Right cardiac atrium (tissue), 5 donors: Measurements from ENCODE around the gene SP100. TPM values are rescaled to one million over a fixed set of nuclear protein-coding genes. Genes with fewer than 3 reads are reported as not detected.
"Not testable (repeated sequence)": the region's sequence is repeated elsewhere in the genome, so short reads cannot be mapped to it uniquely, and the experiment has no call there.

Experiments
- ATAC-seq, 2 donors: fragments of 200-7000 bp; cut with Tn5 transposase; one replicate each; pipeline versions ENCODE4 v1.8.0 to v1.9.1; 2020; ENCODE audit warnings: moderate library complexity in 2 of 2, mild to moderate bottlenecking in 1 of 2
- DNase-seq, 3 donors: peaks; one replicate each; pipeline ENCODE4 v3.0.0-alpha.2; 2020
- H3K27ac ChIP-seq: one replicate; pipeline ENCODE4 v1.5.1; 2013; ENCODE audit warnings: mild to moderate bottlenecking, low read length, control low read depth, moderate library complexity
- H3K27me3 ChIP-seq: one replicate; pipeline ENCODE4 v1.6.1; 2013; ENCODE audit not compliant: control insufficient read depth, insufficient read depth
- H3K4me1 ChIP-seq: one replicate; pipeline ENCODE4 v1.6.1; 2013; ENCODE audit warnings: low read length; ENCODE audit not compliant: control insufficient read depth, insufficient read depth
- H3K4me3 ChIP-seq: one replicate; pipeline ENCODE4 v1.5.1; 2013; ENCODE audit warnings: low read length, control low read depth
- H3K9me3 ChIP-seq: one replicate; pipeline ENCODE4 v1.6.1; 2013; ENCODE audit warnings: low read length; ENCODE audit not compliant: control insufficient read depth
- WGBS: extraction: QIAGEN DNeasy Blood & Tissue Kit; methylation state at CpG from one replicate; pipeline ENCODE4 v1.1.7; 2013; 5-methylcytosine and 5-hydroxymethylcytosine counted together
- intact Hi-C, 4 donors: fragments of 100-400 bp; cut with DNase I; formaldehyde crosslinking; loops; one replicate each; pipeline versions ENCODE4 v1.11.0 to v1.14.0; 2022 to 2023
- polyA plus RNA-seq: library from polyadenylated mRNA; stranded (reverse); fragments of 200-250 nt; gene quantifications from one replicate; pipeline ENCODE4 v1.2.3, GENCODE V29; 2013
- total RNA-seq, 4 donors: library from RNA; stranded (reverse); fragmentation: NEBNext Ultra II Directional; extraction: Animal tissue kit (Norgen Biotek cat#: 25700); gene quantifications; one replicate each; pipeline ENCODE4 v1.2.1, GENCODE V29; 2021
- donor health status: healthy with polysubstance abuse.
- donor health status: DM: no; HTN: yes; CAD: no.
- donor health status: DM: no; HTN: no; CAD: no.
- donor health status: DM: no; HTN: yes; CAD: no; lungs with severe emphysema.
- donor health status: DM: yes; HTN: yes; CAD: no.

SP100 gene
- total and polyA plus RNA-seq, 5 donors, result 64.5 to 88.3 (median 72.1) TPM

DNA sequence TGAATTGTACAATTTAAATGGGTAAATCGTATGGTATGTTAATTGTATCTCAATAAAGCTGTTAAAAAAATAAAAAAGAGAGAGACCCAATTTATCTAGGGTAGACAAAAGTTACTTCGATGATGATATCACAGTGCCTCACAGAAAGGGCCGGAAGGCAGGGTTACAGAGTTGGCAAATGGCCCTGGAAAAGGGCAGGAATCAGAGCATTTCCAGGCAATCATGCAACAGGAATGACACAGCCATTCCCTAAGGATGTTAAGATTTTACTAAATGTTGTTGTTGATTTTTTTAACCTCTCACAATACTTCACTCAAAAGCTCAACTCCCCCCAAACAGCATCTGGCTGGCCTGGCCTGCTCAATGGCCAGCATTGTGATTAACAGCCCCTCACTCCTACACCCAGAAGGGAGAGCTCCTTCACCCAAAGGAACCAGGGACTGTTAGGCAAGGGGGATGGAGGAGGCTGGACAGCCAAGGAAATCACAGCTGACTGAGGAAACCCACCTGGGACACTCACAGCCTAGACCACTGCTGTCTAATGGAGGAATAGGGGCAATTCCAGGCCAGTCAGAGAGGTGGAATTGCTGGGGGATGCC lies 7.7 kb upstream of the SP100 start:
- H3K9me3 ChIP-seq, result no peaks in the 10 kb centered on the region
- H3K27ac ChIP-seq, result peak overlapping the region; percentile 84
- peak; percentile 68 to 77 (median 71) for DNase-seq
- H3K4me3 ChIP-seq, result no peak overlapping the region
- intact Hi-C loops, result no loop called here
- 35% methylated on average over 3 of the region's 3 CpGs for WGBS
- no peaks in the 10 kb centered on the region for H3K27me3 ChIP-seq
- H3K4me1 ChIP-seq, result peaks cover 10% of the 10 kb centered on the region
- ATAC-seq, result peak; percentile 50 to 74

DNA sequence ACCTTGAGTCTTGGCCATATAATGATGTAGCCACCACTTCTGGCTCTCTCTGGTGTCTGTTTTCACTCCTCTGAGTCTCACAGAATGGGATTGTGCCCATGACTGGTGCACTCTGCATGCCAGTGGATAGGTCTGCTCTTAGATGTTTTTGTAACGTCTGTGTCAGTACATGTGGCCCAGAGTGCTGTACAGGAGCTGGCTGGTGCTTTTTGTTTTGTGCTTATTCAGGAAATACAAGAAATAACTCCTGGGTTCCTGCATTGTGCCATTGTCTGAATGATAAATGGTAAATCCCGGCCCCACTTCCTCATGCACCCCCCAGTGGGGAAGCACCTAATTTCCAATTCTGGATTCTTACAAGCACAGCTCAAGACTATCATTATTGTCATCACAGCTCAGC lies 6.7 kb upstream of the SP100 start:
- H3K4me3 ChIP-seq, DNase-seq, intact Hi-C loops, H3K9me3 ChIP-seq, H3K27me3 ChIP-seq: not testable (repeated sequence)
- H3K27ac ChIP-seq, result peak overlapping the region; percentile 1
- WGBS, result 47% methylated on average over 2 of the region's 2 CpGs
- peak; percentile 14 to 26 for ATAC-seq
- peaks cover 10% of the 10 kb centered on the region for H3K4me1 ChIP-seq

GRCh38 chr2:230410263-230410662 lies 5.7 kb upstream of the SP100 start:
- ATAC-seq (no peak), DNase-seq (no peak)
- WGBS, result 100% methylated on average over 1 of the region's 1 CpG
- Histone ChIP-seq H3K9me3 (no peaks in the 10 kb centered on the region), H3K4me1 (peaks cover 10% of the 10 kb centered on the region), H3K4me3 (no peak overlapping the region), H3K27me3 (no peaks in the 10 kb centered on the region), H3K27ac (no peak overlapping the region)
- intact Hi-C loops, result no loop called here

DNA sequence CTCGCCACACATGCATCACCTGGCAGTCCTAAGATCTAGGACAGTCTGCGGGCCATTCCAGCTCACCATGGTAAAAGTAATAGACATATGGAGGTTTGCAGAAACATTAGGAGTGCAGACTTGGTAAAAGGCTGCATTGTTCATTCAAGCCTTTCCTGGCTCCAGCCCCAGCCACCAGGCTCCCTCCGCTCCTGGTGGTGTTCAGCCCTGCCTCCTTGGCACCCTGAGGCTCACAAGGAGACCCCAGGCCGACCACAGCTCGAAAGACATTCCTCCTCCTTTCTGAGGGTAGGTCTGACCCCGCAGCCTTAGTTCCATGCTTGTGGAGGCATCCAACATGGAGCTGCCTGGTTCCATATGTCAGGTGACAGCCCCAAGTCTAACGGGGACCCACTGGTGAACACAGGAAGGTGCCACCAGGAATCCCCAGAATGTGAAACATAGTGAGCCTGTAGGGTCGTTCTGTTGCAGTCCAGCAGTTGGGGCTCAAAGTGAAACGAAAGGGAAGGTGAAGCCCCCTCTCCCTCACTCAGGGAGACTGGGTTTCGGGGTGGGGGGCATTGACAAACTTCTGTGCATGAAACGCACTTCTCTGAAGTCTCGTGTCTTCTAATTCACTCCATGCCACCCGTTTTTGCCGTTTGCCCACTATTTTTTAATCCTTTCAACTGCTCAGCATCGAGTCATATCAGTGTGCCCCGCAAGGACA lies 5.0 kb upstream of the SP100 start:
- Histone ChIP-seq H3K27me3 (no peaks in the 10 kb centered on the region), H3K9me3 (no peaks in the 10 kb centered on the region), H3K4me3 (peak overlapping the region; percentile 86), H3K4me1 (peaks cover 13% of the 10 kb centered on the region), H3K27ac (peak overlapping the region; percentile 90)
- ATAC-seq (no peak), DNase-seq (peak in 2 of 3 donors; percentile 47 to 53)
- intact Hi-C loops, result no loop called here
- WGBS, result 40% methylated on average over 16 of the region's 16 CpGs

DNA sequence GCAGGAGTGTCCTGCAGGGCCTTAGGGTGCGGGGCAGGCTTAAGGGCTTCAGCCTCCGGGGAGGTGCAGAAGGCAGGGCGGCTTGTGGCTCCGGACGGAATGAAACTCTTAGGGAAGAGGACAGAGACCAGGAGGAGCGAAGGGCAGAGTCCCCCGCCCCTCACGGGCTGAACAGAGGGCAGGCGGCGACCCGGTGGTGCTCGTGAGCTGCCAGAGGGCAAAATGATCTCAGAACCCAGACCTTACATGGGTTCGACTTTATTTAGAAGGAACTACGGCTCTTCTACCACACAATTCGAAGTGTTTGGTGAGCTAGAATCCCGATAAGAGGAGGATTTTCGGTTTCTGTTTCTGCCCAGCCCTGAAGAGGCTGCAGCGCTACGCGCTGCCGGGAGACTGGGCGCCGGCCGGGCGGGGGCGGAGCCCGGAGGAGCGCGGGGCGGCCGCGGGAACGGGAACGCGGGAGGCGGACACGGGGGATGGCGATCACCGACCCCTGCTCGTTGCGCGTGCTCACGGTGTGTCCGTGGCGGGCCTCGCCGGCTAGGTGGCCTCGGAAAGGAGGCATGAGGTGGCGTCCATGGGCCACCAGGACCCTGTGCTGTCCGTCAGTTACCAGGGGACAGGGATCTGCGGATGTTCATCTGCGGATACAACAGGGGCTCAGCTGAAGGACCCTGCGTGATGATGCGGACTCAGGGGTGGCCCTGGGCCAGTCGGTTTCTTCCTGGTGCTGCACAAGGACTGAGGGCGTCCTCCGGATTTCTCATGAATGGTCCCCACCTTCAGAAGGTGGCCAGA lies 4.2 kb upstream of the SP100 start:
- DNase-seq (peak; percentile 63 to 88 (median 87)), ATAC-seq (peak; percentile 83 to 87)

GRCh38 chr2:230412371-230412711 lies 3.7 kb upstream of the SP100 start:
- ATAC-seq, result no peak
- intact Hi-C loops, result no loop called here
- DNase-seq, result no peak
- H3K4me1 ChIP-seq, result peaks cover 13% of the 10 kb centered on the region
- peak overlapping the region; percentile 90 for H3K27ac ChIP-seq
- H3K9me3 ChIP-seq, result no peaks in the 10 kb centered on the region
- WGBS, result 84% methylated on average over 3 of the region's 3 CpGs
- peak overlapping the region; percentile 86 for H3K4me3 ChIP-seq
- no peaks in the 10 kb centered on the region for H3K27me3 ChIP-seq

More for the DNA sequence above, 4.2 kb upstream of the SP100 start:
- intact Hi-C loops, result no loop called here
- peak overlapping the region; percentile 90 for H3K27ac ChIP-seq
- no peaks in the 10 kb centered on the region for H3K27me3 ChIP-seq
- peaks cover 13% of the 10 kb centered on the region for H3K4me1 ChIP-seq
- no peaks in the 10 kb centered on the region for H3K9me3 ChIP-seq
- H3K4me3 ChIP-seq, result peak overlapping the region; percentile 86
- WGBS, result 2% methylated on average over 57 of the region's 57 CpGs

GRCh38 chr2:230412846-230413245 lies 3.2 kb upstream of the SP100 start:
- 74% methylated on average over 9 of the region's 9 CpGs for WGBS
- Histone ChIP-seq H3K9me3 (no peaks in the 10 kb centered on the region), H3K27me3 (no peaks in the 10 kb centered on the region), H3K27ac (no peak overlapping the region), H3K4me3 (no peak overlapping the region), H3K4me1 (peaks cover 13% of the 10 kb centered on the region)
- DNase-seq, result peak in 1 of 3 donors; percentile 70
- ATAC-seq, result no peak
- intact Hi-C loops, result no loop called here

- intact Hi-C loops, result no loop called here
- WGBS, result 98% methylated on average over 3 of the region's 3 CpGs
- no peaks in the 10 kb centered on the region for H3K9me3 ChIP-seq
Measured at GRCh38 chr2:230413479-230413878, 2.5 kb upstream of the SP100 start.

DNA sequence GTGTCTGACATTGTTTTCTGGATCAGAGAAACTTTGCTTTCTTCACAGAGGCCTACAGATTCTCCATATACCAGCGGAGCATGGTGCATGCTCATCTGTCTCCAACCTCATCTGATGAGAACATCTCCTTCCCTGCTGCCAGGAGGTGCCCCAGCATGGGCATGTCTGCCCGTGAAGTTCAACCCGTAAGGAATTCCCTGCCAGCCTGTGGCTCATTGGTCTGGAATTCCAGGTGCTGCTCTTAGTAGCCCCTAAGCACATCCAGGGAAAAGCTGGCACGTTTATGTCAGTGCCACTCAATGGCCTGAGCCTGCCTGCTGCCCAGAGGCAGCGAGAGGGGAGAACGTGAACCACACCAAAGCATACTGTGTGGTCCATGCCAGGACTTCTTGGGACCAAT lies 1.7 kb upstream of the SP100 start:
- DNase-seq (no peak), ATAC-seq (no peak)
- Histone ChIP-seq H3K27ac (no peak overlapping the region), H3K4me3 (no peak overlapping the region), H3K4me1 (peaks cover 14% of the 10 kb centered on the region), H3K27me3 (no peaks in the 10 kb centered on the region), H3K9me3 (no peaks in the 10 kb centered on the region)
- intact Hi-C loops, result no loop called here
- 96% methylated on average over 6 of the region's 6 CpGs for WGBS

More at GRCh38 chr2:230413479-230413878, 2.5 kb upstream of the SP100 start:
- H3K4me1 ChIP-seq, result peaks cover 12% of the 10 kb centered on the region
- H3K27ac ChIP-seq, result no peak overlapping the region
- H3K4me3 ChIP-seq, result no peak overlapping the region
- H3K27me3 ChIP-seq, result no peaks in the 10 kb centered on the region
- ATAC-seq (no peak), DNase-seq (no peak)

- Histone ChIP-seq H3K4me1 (peaks cover 9% of the 10 kb centered on the region), H3K9me3 (no peaks in the 10 kb centered on the region), H3K27ac (no peak overlapping the region), H3K27me3 (no peaks in the 10 kb centered on the region), H3K4me3 (peak overlapping the region; percentile 79)
- DNase-seq (no peak), ATAC-seq (no peak)
- WGBS, result 43% methylated on average over 4 of the region's 4 CpGs
- intact Hi-C loops, result no loop called here
Measured at GRCh38 chr2:230417436-230417835, 1.4 kb downstream of the SP100 start.
